Aorta (tissue), 5 donors: ENCODE measurements around the gene SBK3. TPM values are rescaled to one million over a fixed set of nuclear protein-coding genes. Genes with fewer than 3 reads are reported as not detected.

Experiments used
- ATAC-seq: fragments of 200-7000 bp; cut with Tn5 transposase; one replicate; pipeline ENCODE4 v1.9.1; 2022; ENCODE audit warnings: moderate library complexity; ENCODE audit not compliant: low FRiP score
- DNase-seq, 2 donors: peaks; one replicate each; pipeline ENCODE4 v3.0.0-alpha.2; 2020
- H3K27ac ChIP-seq, 2 donors: one replicate each; pipeline ENCODE4 v1.5.1; 2013; ENCODE audit warnings: low read length in 2 of 2, mild to moderate bottlenecking in 2 of 2, moderate library complexity in 2 of 2, control low read depth in 1 of 2, inconsistent platforms in 1 of 2, low read depth in 1 of 2
- H3K27me3 ChIP-seq, 2 donors: one replicate each; pipeline ENCODE4 v1.6.1; 2013; ENCODE audit warnings: control low read depth in 1 of 2, low read length in 1 of 2, mild to moderate bottlenecking in 1 of 2, moderate library complexity in 1 of 2; ENCODE audit not compliant: insufficient read depth in 2 of 2, control insufficient read depth in 1 of 2
- H3K36me3 ChIP-seq, 2 donors: one replicate each; pipeline ENCODE4 v1.6.1; 2013; ENCODE audit warnings: control low read depth in 1 of 2, low read length in 1 of 2, mild to moderate bottlenecking in 1 of 2; ENCODE audit not compliant: insufficient read depth in 2 of 2, control insufficient read depth in 1 of 2
- H3K4me1 ChIP-seq, 2 donors: one replicate each; pipeline ENCODE4 v1.6.1; 2013; ENCODE audit warnings: low read length in 2 of 2, control low read depth in 1 of 2, mild to moderate bottlenecking in 1 of 2, moderate library complexity in 1 of 2; ENCODE audit not compliant: insufficient read depth in 2 of 2, control insufficient read depth in 1 of 2
- H3K4me3 ChIP-seq, 2 donors: one replicate each; pipeline ENCODE4 v1.5.1; 2013; ENCODE audit warnings: low read length in 2 of 2, control low read depth in 1 of 2, mild to moderate bottlenecking in 1 of 2
- H3K9me3 ChIP-seq: one replicate; pipeline ENCODE4 v1.6.1; 2013; ENCODE audit warnings: mild to moderate bottlenecking, low read length; ENCODE audit not compliant: control insufficient read depth
- WGBS, 2 donors: extraction: QIAGEN DNeasy Blood & Tissue Kit; methylation state at CpG; one replicate each; pipeline ENCODE4 v1.1.7; 2013; 5-methylcytosine and 5-hydroxymethylcytosine counted together
- intact Hi-C, 2 donors: fragments of 100-400 bp; cut with DNase I; formaldehyde crosslinking; loops; one replicate each; pipeline versions ENCODE4 v1.14.2 to v1.15.0; 2022
- long read RNA-seq, 2 donors: library from polyadenylated mRNA; unstranded; transcript quantifications; one replicate each; pipeline ENCODE4 v2.0.0, GENCODE V29; 2020 to 2021
- polyA plus RNA-seq, 2 donors: library from polyadenylated mRNA; stranded (reverse); fragments of 200-250 nt; gene quantifications; one replicate each; pipeline ENCODE4 v1.2.3, GENCODE V29; 2013
- total RNA-seq, 2 donors: library from RNA; stranded (reverse); fragmentation: NEBNext Ultra II Directional; extraction: Animal tissue kit (Norgen Biotek cat#: 25700); gene quantifications; one replicate each; pipeline ENCODE4 v1.2.1, GENCODE V29; 2021
- donor health status: healthy with polysubstance abuse.
- donor health status: Bipolar disorder and iron deficiency.
- donor health status: DM: no; HTN: no; CAD: no.
- donor health status: DM: no; HTN: no; CAD: no.
- donor health status: DM: yes; HTN: yes; CAD: no.

The SBK3 gene, protein sequence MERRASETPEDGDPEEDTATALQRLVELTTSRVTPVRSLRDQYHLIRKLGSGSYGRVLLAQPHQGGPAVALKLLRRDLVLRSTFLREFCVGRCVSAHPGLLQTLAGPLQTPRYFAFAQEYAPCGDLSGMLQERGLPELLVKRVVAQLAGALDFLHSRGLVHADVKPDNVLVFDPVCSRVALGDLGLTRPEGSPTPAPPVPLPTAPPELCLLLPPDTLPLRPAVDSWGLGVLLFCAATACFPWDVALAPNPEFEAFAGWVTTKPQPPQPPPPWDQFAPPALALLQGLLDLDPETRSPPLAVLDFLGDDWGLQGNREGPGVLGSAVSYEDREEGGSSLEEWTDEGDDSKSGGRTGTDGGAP
- total RNA-seq (under 1 TPM in 1 of 2 donors, not detected in 1; 0.48 TPM), polyA plus RNA-seq (not detected)
- long read RNA-seq, donor 1, partial matches to known transcripts: 1 of 5 reads
- long read RNA-seq, donor 1, other reads (novel, unspliced or antisense): 4 of 5 reads
- long read RNA-seq, donor 2: 0 reads

DNA sequence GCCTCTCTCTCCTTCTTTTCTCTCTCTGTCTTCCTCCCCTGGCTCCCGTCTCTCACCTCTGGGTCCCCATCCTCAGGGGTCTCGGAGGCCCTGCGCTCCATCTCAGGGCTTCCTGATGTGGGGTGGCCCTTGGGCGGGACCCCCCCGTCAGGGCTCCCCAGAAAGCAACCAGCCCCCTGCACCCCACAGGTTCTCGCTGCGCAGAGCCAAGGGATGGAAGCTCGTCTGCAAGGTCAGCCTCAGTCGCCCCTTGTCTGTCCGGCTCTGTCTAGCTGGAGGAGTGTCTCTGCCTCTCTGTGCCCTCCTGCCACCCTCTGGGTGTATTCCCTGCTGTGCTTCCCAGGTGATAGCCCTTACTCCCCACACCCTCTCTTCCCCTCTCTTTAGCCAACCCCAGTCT lies at the start of gene SBK3:
Gene SBK3, minus strand, starts transcription at position 101 of the 400 bp plus-strand sequence. Its CDS starts 0 bp downstream, at position 101.
- intact Hi-C loops: no loop called here

GRCh38 chr19:55593096-55593772 lies 47.9 kb upstream of the SBK3 start:
- H3K9me3 ChIP-seq: no peaks in the 10 kb centered on the region
- H3K27me3 ChIP-seq: no peaks in the 10 kb centered on the region
- DNase-seq: no peak
- H3K27ac ChIP-seq: no peak overlapping the region
- 77 to 78% methylated on average over 66 to 68 of the region's 68 CpGs for WGBS, 2 donors
- H3K4me3 ChIP-seq: no peak overlapping the region
- H3K4me1 ChIP-seq: no peaks in the 10 kb centered on the region
- peaks cover 0 to 3% of the 10 kb centered on the region in 2 donors for H3K36me3 ChIP-seq
- no peak for ATAC-seq
- intact Hi-C loops: no loop called here

More for the DNA sequence above, at the start of gene SBK3:
- H3K27me3 ChIP-seq: no peaks in the 10 kb centered on the region
- no peaks in the 10 kb centered on the region for H3K9me3 ChIP-seq
- WGBS, 2 donors: 87 to 88% methylated on average over 10 of the region's 10 CpGs
- no peak for ATAC-seq
- no peak within 1 kb of the TSS for H3K27ac ChIP-seq
- no peaks in the 10 kb centered on the region for H3K4me1 ChIP-seq
- DNase-seq: no peak
- no peak within 1 kb of the TSS for H3K4me3 ChIP-seq
- no peaks in the 10 kb centered on the region for H3K36me3 ChIP-seq

GRCh38 chr19:55592391-55593090 lies 47.2 kb upstream of the SBK3 start:
- intact Hi-C loops: no loop called here
- DNase-seq (no peak), ATAC-seq (no peak)
- WGBS, 2 donors: 83 to 85% methylated on average over 56 to 73 of the region's 73 CpGs
- Histone ChIP-seq H3K27ac (no peak overlapping the region), H3K27me3 (no peaks in the 10 kb centered on the region), H3K36me3 (peaks cover 0 to 3% of the 10 kb centered on the region in 2 donors), H3K4me1 (no peaks in the 10 kb centered on the region), H3K4me3 (no peak overlapping the region), H3K9me3 (no peaks in the 10 kb centered on the region)

- Histone ChIP-seq H3K4me1 (no peaks in the 10 kb centered on the region), H3K27me3 (no peaks in the 10 kb centered on the region), H3K36me3 (peaks cover 0 to 3% of the 10 kb centered on the region in 2 donors), H3K4me3 (no peak overlapping the region), H3K9me3 (no peaks in the 10 kb centered on the region), H3K27ac (no peak overlapping the region)
- 82 to 86% methylated on average over 10 of the region's 10 CpGs for WGBS, 2 donors
- ATAC-seq (no peak), DNase-seq (no peak)
- intact Hi-C loops: no loop called here
Measured at GRCh38 chr19:55591555-55591954, 46.2 kb upstream of the SBK3 start.

DNA sequence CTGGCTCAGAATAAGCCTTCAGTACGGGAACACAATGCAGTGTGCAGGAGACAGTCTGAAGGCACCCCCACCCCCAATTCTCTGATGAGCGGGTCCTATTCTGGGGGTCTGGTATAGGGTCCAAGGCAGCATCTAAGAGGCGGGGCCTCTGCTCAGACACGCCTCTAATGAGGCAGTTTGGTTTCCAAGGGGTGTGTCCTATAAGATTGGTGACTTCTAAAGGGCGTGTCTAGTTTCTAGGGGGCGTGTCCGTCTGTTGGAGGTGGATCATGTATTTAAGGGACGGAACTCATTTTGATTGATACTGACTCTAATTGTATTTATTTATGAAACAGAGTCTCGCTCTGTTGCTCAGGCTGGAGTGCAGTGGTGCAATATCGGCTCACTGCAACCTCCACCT lies 45.3 kb upstream of the SBK3 start:
- Histone ChIP-seq H3K4me3 (no peak overlapping the region), H3K36me3 (peaks cover 0 to 1% of the 10 kb centered on the region in 2 donors), H3K27me3 (no peaks in the 10 kb centered on the region), H3K27ac (no peak overlapping the region), H3K9me3 (no peaks in the 10 kb centered on the region), H3K4me1 (no peaks in the 10 kb centered on the region)
- DNase-seq (no peak), ATAC-seq (no peak)
- WGBS, 2 donors: 83 to 88% methylated on average over 10 of the region's 10 CpGs
- intact Hi-C loops: no loop called here

DNA sequence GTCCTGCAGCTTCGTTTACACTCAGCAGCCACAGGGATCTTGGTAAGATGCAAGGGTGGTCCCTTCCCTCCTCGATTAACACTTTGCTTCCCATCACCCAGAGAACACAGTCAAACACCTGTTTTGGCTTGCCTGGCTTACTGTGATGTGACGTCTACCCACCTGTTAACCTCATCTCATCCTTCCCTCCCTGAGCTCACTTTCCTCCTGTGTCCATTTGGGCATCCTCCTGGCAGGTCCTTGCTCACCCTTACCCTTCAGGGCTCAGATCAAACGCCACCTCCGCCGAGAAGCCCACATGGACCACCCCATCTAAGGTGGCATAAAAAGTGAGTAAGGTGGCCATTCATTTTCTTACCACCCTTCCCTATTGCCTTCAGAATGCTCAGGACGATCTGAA lies 44.8 kb upstream of the SBK3 start:
- intact Hi-C loops: no loop called here
- H3K4me3 ChIP-seq: no peak overlapping the region
- WGBS, 2 donors: 54 to 55% methylated on average over 7 of the region's 7 CpGs
- no peaks in the 10 kb centered on the region for H3K4me1 ChIP-seq
- H3K27ac ChIP-seq: no peak overlapping the region
- DNase-seq: no peak
- H3K27me3 ChIP-seq: no peaks in the 10 kb centered on the region
- no peaks in the 10 kb centered on the region for H3K36me3 ChIP-seq
- no peaks in the 10 kb centered on the region for H3K9me3 ChIP-seq
- no peak for ATAC-seq

DNA sequence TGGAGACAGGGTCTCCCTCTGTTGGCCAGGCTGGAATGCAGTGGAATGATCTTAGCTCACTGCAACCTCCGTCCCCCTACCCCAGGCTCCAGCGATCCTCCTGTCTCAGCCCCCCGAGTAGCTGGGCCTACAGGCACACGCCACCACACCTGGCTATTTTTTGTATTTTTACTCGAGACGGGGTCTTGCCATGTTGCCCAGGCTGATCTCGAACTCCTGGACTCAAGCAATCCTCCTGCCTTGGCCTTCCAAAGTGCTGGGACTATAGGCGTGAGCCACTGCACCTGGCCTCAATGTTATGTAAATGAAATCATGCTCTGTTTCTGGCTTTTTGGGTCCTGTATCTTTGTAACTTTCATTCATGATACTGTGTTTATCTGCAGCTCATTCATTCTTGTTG lies 43.4 kb upstream of the SBK3 start:
- no peaks in the 10 kb centered on the region for H3K9me3 ChIP-seq
- DNase-seq (no peak), ATAC-seq (no peak)
- H3K36me3 ChIP-seq: no peaks in the 10 kb centered on the region
- intact Hi-C loops: loop anchor here (5.0 kb wide), 1 partner anchor 71 kb away; no protein-coding TSS in a partner anchor
- WGBS, 2 donors: 89 to 92% methylated on average over 8 of the region's 8 CpGs
- H3K27me3 ChIP-seq: no peaks in the 10 kb centered on the region
- H3K27ac ChIP-seq: no peak overlapping the region
- no peaks in the 10 kb centered on the region for H3K4me1 ChIP-seq
- no peak overlapping the region for H3K4me3 ChIP-seq

GRCh38 chr19:55586976-55587668 lies 41.8 kb upstream of the SBK3 start:
- Histone ChIP-seq H3K4me3 (no peak overlapping the region), H3K9me3 (no peaks in the 10 kb centered on the region), H3K27me3 (no peaks in the 10 kb centered on the region), H3K36me3 (no peaks in the 10 kb centered on the region), H3K4me1 (no peaks in the 10 kb centered on the region), H3K27ac (no peak overlapping the region)
- DNase-seq: peak; percentile 95 to 97
- intact Hi-C loops: loop anchor here (1.0 to 5.0 kb wide), 2 partner anchors 12 to 70 kb away; partner anchors contain the start of gene FIZ1 (in 1 of the 2)
- peak; percentile 89 for ATAC-seq
- WGBS, 2 donors: 0 to 1% methylated on average over 40 of the region's 40 CpGs
